Measurements from ENCODE around the gene PTTG1. TPM values are rescaled to one million over a fixed set of nuclear protein-coding genes. Genes with fewer than 3 reads are reported as not detected.
A peak's percentile ranks its signal among the peaks of the same experiment; 100 is the strongest.

Gene PTTG1
- 3.0 TPM for total RNA-seq

DNA sequence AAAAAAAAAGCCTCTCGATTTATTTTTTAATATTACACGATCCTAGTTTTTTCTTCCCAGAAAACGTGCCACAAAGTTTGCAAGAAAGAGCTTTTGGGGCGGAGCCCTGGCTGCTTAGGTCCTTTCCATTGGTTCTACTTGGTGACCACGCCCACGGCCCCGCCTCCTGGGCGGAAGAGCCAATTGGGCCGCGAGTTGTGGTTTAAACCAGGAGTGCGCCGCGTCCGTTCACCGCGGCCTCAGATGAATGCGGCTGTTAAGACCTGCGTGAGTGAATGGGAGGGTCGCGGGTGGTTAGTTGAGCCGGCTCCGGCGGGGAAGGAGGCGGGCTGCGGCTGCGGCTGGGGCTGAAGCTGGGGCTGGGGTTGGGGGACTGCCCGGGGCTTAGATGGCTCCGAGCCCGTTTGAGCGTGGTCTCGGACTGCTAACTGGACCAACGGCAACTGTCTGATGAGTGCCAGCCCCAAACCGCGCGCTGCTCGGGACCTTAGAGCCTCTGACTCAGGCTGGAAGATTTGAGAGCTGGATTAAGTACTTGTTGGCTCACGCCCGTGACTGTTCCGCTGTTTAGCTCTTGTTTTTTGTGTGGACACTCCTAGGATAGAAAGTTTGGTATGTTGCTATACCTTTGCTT lies at the start of gene PTTG1:
Gene PTTG1, plus strand, starts transcription at position 231 of the 634 bp plus-strand sequence. CDS start 458 bp downstream, outside the sequence.
- intact Hi-C loops (cut with DNase I): no loop called here
- peak; percentile 90 for ATAC-seq
- DNase-seq (ENCODE audit: low spot score): peak; percentile 97

- ATAC-seq (no peak), DNase-seq (ENCODE audit: low spot score) (no peak)
These were observed 46.5 kb upstream of the PTTG1 start for GRCh38 chr5:160375166-160375565.

DNA sequence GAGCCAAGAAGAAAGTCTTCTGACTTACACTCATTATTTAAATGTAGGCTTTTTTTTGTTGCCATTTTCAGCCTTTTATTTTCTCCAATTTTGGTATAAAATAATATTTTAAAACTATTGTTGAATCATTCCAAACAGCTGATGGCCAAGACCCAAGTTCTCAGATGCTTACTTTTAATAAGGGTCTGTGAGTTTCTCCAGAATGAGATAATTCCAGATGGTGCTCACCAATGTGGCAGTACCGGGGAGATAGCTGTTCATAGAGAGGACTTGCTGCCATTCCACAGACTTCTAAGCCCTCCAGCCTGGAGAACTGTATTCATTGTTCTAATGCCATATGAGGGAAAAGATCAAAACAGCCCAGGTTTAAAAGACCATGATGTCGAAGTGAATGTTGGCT lies 46.0 kb upstream of the PTTG1 start:
- DNase-seq (ENCODE audit: low spot score) (no peak), ATAC-seq (no peak)
- intact Hi-C loops (cut with DNase I): no loop called here

More at GRCh38 chr5:160375166-160375565, 46.5 kb upstream of the PTTG1 start:
- intact Hi-C loops (cut with DNase I): no loop called here

DNA sequence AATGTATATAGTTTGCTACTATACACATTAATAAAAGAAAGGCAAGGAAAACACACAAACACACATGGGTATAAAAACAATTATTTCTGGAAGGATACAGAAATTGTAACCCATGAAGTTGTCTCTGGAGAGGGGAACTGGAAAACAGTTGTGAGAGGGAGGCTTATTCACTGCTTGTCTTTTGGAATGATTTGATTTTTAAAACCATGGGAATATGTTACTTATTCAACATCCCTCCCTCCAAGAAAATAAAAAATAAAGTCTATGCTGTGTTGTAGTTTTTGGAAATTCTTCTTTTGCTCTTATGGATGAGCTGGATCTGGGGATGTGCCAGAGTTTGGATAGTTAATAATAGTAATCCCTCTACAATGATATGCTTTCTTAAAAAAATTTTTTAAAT lies 45.2 kb upstream of the PTTG1 start:
- intact Hi-C loops (cut with DNase I): no loop called here
- ATAC-seq (no peak), DNase-seq (ENCODE audit: low spot score) (no peak)

DNA sequence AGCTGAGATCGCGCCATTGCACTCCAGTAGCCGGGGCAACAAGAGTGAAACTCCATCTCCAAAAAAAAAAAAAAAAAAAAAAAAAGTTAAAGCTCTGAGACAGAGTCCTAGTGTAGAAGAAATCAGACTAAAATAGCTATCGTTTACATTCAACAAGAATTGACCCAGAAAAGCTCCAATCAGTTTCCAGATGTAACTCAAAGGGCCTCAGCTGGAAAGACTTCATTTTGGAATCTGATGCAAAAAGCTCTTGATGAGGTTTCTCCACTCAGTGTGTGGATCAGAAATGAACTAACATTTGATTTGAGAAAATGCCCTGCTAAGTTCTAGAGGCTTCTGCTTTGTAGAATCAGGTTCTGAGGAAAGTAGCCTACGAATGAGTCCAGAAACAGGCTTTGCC lies 44.0 kb upstream of the PTTG1 start:
- no peak for DNase-seq (ENCODE audit: low spot score)
- intact Hi-C loops (cut with DNase I): no loop called here
- ATAC-seq: no peak

- ATAC-seq: no peak
- intact Hi-C loops (cut with DNase I): no loop called here
These were observed 43.3 kb upstream of the PTTG1 start for GRCh38 chr5:160378330-160378729.

GRCh38 chr5:160379511-160379910 lies 42.1 kb upstream of the PTTG1 start:
- ATAC-seq: no peak
- intact Hi-C loops (cut with DNase I): no loop called here
- no peak for DNase-seq (ENCODE audit: low spot score)

More at GRCh38 chr5:160378330-160378729, 43.3 kb upstream of the PTTG1 start:
- no peak for DNase-seq (ENCODE audit: low spot score)

DNA sequence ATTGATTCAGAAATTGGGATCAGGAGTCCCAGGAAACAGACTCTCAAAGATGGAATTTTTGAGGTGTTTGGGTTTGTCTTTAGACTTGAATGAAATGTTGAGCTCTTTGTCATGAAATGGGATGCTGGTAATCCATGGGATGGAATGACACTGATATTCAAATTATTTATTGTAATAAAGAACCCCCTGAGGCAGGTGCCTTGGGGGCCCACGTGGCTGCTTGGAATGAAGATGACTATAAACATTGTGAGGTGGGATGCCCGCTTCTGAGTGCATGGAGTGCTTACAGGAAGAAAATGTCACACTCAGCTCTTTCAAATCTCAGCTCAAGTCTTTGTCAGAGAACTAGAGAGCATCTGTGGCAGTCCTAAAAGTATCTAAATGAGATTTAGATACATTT lies 41.6 kb upstream of the PTTG1 start:
- no peak for ATAC-seq
- intact Hi-C loops (cut with DNase I): no loop called here
- no peak for DNase-seq (ENCODE audit: low spot score)

DNA sequence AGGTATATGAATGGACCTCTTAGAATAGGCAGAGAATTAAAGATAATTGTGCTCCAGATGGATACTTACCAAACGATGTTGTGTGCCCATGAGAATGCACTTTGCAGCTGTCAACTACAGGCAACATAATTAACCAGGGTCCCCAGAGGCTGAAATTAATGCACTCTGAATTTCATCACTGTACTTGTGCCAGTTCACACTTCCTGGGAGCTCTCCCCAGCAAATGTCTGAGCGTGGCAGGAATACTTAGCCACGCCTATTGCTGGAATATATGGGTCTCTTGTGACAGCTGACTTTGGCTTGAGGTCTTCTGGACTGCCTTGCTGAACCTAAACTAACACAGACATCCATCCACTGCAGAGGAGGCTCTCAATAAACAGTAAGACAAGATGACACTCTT lies 39.3 kb upstream of the PTTG1 start:
- ATAC-seq (no peak), DNase-seq (ENCODE audit: low spot score) (no peak)
- intact Hi-C loops (cut with DNase I): no loop called here

- intact Hi-C loops (cut with DNase I): no loop called here
- no peak for ATAC-seq
- DNase-seq (ENCODE audit: low spot score): no peak
These were observed 37.0 kb upstream of the PTTG1 start for GRCh38 chr5:160384681-160385080.

DNA sequence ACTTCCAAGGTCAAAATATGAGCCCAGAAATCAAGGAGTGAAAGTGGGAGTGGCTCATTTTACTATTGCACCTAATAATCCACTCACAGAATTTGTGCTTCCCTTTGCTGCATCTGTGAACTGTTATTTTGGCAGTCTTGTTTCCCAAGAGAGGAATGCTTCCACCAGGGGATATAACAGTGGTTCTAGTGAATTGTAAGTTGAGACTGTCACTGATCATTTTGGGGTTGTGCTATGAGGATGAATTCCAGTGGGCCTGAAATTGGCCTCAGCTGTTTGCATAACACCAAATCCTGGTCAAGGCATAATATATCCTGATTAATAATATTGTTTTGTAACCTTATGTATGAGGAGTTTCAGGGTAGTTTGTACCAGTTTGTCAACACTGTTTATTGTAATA lies 36.2 kb upstream of the PTTG1 start:
- no peak for DNase-seq (ENCODE audit: low spot score)
- intact Hi-C loops (cut with DNase I): no loop called here
- no peak for ATAC-seq

DNA sequence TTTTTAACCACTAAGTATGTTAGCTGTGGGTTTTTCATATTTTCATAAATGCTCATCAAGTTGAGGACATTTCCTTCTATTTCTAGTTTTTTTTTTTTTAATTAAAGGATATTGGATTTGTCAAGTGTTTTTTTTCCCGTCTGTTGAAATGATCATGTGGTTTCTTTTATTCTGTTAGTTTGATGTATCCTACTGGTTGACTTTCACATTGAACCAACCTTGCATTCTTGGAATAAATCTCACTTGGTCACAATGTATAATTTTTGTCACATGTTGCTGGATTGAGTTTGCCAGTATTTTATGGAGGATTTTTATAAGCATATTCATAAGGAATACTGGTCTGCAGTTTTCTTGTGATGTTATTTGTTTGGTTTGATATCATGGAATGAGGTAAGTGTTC lies 34.2 kb upstream of the PTTG1 start:
- no peak for ATAC-seq
- intact Hi-C loops (cut with DNase I): no loop called here

DNA sequence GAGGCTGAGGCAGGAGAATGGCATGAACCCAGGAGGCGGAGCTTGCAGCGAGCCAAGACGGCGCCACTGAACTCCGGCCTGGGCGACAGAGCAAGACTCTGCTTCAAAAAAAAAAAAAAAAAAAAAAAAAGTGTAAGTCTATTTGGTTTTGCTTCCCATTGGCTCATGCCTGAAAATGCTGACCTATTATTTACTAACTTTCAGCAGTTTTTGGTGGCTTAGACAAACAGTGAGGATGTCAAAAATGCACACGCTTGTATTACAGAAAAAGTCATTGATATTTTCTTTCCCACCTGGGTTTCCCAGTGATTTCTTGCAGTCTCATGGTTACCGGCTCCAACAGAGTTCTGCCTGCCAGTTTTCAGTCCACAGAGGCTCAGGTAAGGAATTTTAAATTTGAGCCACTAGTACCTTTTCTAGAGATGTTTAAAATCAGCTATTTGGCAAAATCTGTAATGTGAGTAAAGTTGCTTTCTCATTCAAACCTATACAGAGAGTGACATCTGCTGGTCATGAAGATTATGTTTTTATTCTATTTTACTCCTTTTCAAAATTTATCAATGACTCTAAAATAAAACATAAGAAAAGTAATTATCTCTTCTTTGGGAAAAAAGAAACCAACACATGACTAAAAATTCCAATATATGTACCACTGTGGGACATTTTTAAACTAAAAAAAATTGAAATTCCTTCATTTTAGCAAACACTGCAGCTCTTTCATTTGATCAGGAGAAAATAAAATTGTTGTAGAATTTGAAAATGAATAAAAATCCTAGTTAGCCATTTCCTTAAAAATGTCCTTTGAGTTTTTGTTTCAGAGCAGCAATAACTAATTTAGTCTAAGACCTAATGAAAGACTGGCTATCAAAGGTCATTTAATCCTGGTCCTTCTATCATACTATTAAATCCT lies 30.6 kb upstream of the PTTG1 start:
- DNase-seq (ENCODE audit: low spot score) (no peak), ATAC-seq (peak; percentile 43)
- intact Hi-C loops (cut with DNase I): no loop called here

More for the DNA sequence above, 34.2 kb upstream of the PTTG1 start:
- DNase-seq (ENCODE audit: low spot score): no peak

GRCh38 chr5:160395111-160395510 lies 26.5 kb upstream of the PTTG1 start:
- ATAC-seq (no peak), DNase-seq (ENCODE audit: low spot score) (no peak)
- intact Hi-C loops (cut with DNase I): no loop called here

- DNase-seq (ENCODE audit: low spot score): no peak
- intact Hi-C loops (cut with DNase I): no loop called here
- no peak for ATAC-seq
These were observed 24.2 kb upstream of the PTTG1 start for GRCh38 chr5:160397492-160397891.

DNA sequence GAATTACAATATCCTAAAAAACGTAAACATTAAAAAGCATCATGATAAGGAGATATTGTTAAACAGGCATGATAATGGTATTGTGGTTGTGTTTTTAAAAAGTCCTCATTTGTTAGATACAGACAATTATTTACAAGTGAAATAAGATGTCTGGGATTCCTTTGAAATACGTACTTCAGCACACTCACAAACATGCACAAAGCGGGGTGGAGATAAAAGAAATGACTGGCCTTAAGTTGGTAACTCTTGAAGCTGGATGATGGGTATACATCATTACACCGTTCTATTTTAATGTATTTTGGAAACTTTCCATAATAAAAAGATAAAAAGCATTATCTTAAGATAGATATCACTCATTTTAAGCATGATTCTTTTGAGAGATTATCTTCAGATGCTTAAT lies 22.8 kb upstream of the PTTG1 start:
- intact Hi-C loops (cut with DNase I): no loop called here
- no peak for ATAC-seq

DNA sequence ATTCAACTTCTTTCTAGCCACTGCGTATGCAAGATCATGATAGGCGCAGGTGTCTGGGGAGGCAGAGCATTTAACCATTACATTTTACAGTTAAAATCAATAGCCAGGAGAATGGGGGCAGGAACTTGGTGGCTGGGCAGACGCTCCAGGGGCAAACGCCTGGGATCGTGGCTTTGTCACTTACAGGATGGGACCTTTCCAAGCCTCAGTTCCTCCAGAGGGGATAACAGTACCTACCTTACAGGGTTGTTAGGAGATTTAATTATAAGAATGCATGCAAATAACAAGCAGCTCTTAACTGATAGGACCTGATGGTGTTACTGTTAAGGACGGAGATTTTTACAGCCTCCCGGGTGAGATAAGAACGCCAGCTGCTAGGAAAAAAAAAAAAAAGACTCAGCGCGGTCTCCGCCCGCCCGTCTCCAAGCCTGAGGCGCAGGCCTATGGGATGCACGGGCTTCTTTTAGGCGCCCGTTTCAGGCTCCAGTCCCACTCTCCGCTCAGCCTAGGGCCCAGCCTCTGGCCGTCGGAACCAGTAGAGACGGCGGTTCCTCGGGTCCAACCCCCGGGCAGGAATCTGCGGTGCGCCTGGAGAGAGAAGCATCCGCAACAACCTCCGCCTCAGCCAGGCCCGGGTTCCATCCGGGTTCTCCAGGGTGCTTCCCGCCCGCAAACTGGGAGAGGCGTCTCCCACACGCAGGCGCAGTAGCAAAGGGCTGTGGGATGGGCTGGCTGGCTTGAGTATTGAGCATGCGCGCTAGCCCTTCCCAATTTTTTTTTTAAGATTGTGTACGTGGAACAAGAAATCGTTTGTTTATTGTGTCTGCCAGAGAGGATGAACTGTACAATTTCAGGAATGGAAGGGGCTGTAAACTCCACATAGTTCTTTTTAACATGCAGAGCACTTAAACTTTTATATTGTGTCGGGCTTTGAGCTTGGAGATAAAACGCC lies 22.0 kb upstream of the PTTG1 start, which contains the start of gene FAM200C:
Gene FAM200C, minus strand, starts transcription at position 653 of the 952 bp plus-strand sequence. CDS start 4,564 bp downstream, outside the sequence.
- DNase-seq (ENCODE audit: low spot score): peak; percentile 94
- peak; percentile 100 for ATAC-seq
- intact Hi-C loops (cut with DNase I): no loop called here

More for the DNA sequence above, 22.8 kb upstream of the PTTG1 start:
- no peak for DNase-seq (ENCODE audit: low spot score)

- DNase-seq (ENCODE audit: low spot score): peak; percentile 96
- intact Hi-C loops (cut with DNase I): no loop called here
- peak; percentile 97 for ATAC-seq
These were observed 2.8 kb upstream of the PTTG1 start, which contains the start of gene SLU7 for GRCh38 chr5:160418561-160419457. Gene SLU7 (minus strand): TSS chr5:160419081. CDS start chr5:160415294, 3,787 bp downstream.
